Measurements from ENCODE around the gene MAP3K1.

Gene MAP3K1

GRCh38 chr5:56810826-56811225 is 4.5 kb upstream of the MAP3K1 start:
- no peak overlapping the region for H3K4me2 ChIP-seq
- H3K4me1 ChIP-seq (ENCODE audit: low read depth, poor library complexity, severe bottlenecking): peaks cover 22% of the 10 kb centered on the region
- no peak for TF ChIP-seq CTCF (conservative IDR thresholded peaks at IDR 0.05; ENCODE audit: low read depth, low read length)
- H3K9ac ChIP-seq: no peak overlapping the region
- no peak overlapping the region for H3K4me3 ChIP-seq (IDR thresholded peaks at IDR 0.05; ENCODE audit: insufficient read depth, low read depth, low read length)
- H3K27me3 ChIP-seq (ENCODE audit: insufficient read depth, low read depth): no peaks in the 10 kb centered on the region
- H4K20me1 ChIP-seq (ENCODE audit: insufficient read depth): no peaks in the 10 kb centered on the region
- H2AFZ ChIP-seq (ENCODE audit: low read depth): no peak overlapping the region
- no peaks in the 10 kb centered on the region for H3K79me2 ChIP-seq (ENCODE audit: insufficient read depth, low read depth)
- H3K27ac ChIP-seq: no peak overlapping the region
- no peaks in the 10 kb centered on the region for H3K36me3 ChIP-seq (ENCODE audit: insufficient read depth)

- H3K4me3 ChIP-seq (IDR thresholded peaks at IDR 0.05; ENCODE audit: insufficient read depth, low read depth, low read length): no peak overlapping the region
- no peaks in the 10 kb centered on the region for H4K20me1 ChIP-seq (ENCODE audit: insufficient read depth)
- H3K4me2 ChIP-seq: peak overlapping the region; percentile 17; the same call in 1 of the 2 replicates
- H2AFZ ChIP-seq (ENCODE audit: low read depth): no peak overlapping the region
- no peak overlapping the region for H3K9ac ChIP-seq
- H3K27ac ChIP-seq: no peak overlapping the region
- H3K27me3 ChIP-seq (ENCODE audit: insufficient read depth, low read depth): no peaks in the 10 kb centered on the region
- peaks cover 22% of the 10 kb centered on the region for H3K4me1 ChIP-seq (ENCODE audit: low read depth, poor library complexity, severe bottlenecking)
- peaks cover 12% of the 10 kb centered on the region for H3K79me2 ChIP-seq (ENCODE audit: insufficient read depth, low read depth)
- TF ChIP-seq CTCF (conservative IDR thresholded peaks at IDR 0.05; ENCODE audit: low read depth, low read length): no peak
- H3K36me3 ChIP-seq (ENCODE audit: insufficient read depth): no peaks in the 10 kb centered on the region
Observed at GRCh38 chr5:56812110-56812509, 3.2 kb upstream of the MAP3K1 start.

- Histone ChIP-seq H3K4me1 (ENCODE audit: low read depth, poor library complexity, severe bottlenecking) (peaks cover 30% of the 10 kb centered on the region), H3K27me3 (ENCODE audit: insufficient read depth, low read depth) (no peaks in the 10 kb centered on the region), H3K27ac (no peak overlapping the region), H3K36me3 (ENCODE audit: insufficient read depth) (no peaks in the 10 kb centered on the region), H3K4me2 (peak overlapping the region; percentile 83), H3K9ac (no peak overlapping the region), H3K79me2 (ENCODE audit: insufficient read depth, low read depth) (peaks cover 24% of the 10 kb centered on the region), H4K20me1 (ENCODE audit: insufficient read depth) (no peaks in the 10 kb centered on the region), H2AFZ (ENCODE audit: low read depth) (no peak overlapping the region), H3K4me3 (IDR thresholded peaks at IDR 0.05; ENCODE audit: insufficient read depth, low read depth, low read length) (no peak overlapping the region)
- TF ChIP-seq CTCF (conservative IDR thresholded peaks at IDR 0.05; ENCODE audit: low read depth, low read length): no peak
Observed at GRCh38 chr5:56813302-56813701, 2.0 kb upstream of the MAP3K1 start.

GRCh38 chr5:56814361-56814962 is 887 bp upstream of the MAP3K1 start:
- TF ChIP-seq CTCF (conservative IDR thresholded peaks at IDR 0.05; ENCODE audit: low read depth, low read length): no peak
- no peaks in the 10 kb centered on the region for H3K27me3 ChIP-seq (ENCODE audit: insufficient read depth, low read depth)
- peak overlapping the region; percentile 85 for H3K27ac ChIP-seq
- H3K4me1 ChIP-seq (ENCODE audit: low read depth, poor library complexity, severe bottlenecking): peaks cover 42% of the 10 kb centered on the region
- H3K4me3 ChIP-seq (IDR thresholded peaks at IDR 0.05; ENCODE audit: insufficient read depth, low read depth, low read length): no peak overlapping the region
- no peaks in the 10 kb centered on the region for H4K20me1 ChIP-seq (ENCODE audit: insufficient read depth)
- peak overlapping the region; percentile 83 for H3K4me2 ChIP-seq
- peaks cover 35% of the 10 kb centered on the region for H3K79me2 ChIP-seq (ENCODE audit: insufficient read depth, low read depth)
- H3K9ac ChIP-seq: peak overlapping the region; percentile 80
- peak overlapping the region; percentile 98 for H2AFZ ChIP-seq (ENCODE audit: low read depth)
- H3K36me3 ChIP-seq (ENCODE audit: insufficient read depth): no peaks in the 10 kb centered on the region
